ENCODE measurements around the gene HSPB7. TPM values are rescaled to one million over a fixed set of nuclear protein-coding genes. Genes with fewer than 3 reads are reported as not detected.

Gene HSPB7
- total RNA-seq, 2 experiments from 2014 or later = not detected

DNA sequence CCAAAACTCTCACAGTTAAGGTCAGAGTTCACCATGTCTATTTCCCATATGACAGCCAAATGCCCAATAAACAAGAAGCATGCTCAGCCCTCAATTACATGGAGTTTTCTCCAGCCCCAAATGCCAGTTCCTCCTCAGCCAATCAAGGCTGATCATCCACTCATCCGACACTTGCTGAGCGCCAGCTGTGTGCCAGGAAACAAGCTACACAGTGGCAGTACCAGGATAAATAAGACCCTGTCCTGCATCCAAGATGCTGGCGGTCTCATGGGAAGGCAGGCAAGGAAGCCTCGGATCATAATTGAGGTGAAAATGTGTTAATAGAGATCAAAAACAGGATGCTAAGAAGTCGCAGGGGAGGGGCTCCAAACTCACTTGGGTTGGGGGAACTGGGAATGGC lies 49.7 kb downstream of the HSPB7 start:
- ChIA-PET CTCF (interaction anchor here (0.6 to 1.4 kb wide), 3 partner anchors 12 to 226 kb away, joined by 3 read pairs; no protein-coding TSS in a partner anchor), POLR2A (interaction anchor here (0.9 kb wide), 1 partner anchor 18 kb away, joined by 3 read pairs; no protein-coding TSS in a partner anchor)

DNA sequence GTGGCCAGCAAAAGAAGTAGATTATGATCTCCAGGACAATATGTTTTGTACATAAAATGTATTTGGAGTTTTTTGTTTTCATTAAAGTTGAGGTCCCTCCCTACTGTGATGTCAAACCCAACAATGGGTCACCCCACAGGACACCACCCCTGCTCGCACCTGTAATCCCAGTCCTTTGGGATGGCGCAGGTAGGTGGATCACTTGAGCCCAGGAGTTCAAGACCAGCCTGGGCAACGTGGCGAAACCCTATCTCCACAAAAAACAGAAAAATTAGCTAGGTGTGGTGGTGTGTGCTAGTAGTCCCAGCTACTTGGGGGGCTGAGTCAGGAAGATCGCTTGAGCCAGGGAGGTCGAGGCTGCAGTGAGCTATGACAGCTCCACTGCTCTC lies 50.9 kb downstream of the HSPB7 start:
- ChIA-PET CTCF (interaction anchor here (1.6 to 4.2 kb wide), 2 partner anchors 16 to 17 kb away, joined by 4 to 29 read pairs; no protein-coding TSS in a partner anchor), POLR2A (interaction anchor here (1.0 to 1.9 kb wide), 4 partner anchors 8 to 17 kb away, joined by 3 to 18 read pairs (median 11); partner anchors contain the start of gene ZBTB17)

DNA sequence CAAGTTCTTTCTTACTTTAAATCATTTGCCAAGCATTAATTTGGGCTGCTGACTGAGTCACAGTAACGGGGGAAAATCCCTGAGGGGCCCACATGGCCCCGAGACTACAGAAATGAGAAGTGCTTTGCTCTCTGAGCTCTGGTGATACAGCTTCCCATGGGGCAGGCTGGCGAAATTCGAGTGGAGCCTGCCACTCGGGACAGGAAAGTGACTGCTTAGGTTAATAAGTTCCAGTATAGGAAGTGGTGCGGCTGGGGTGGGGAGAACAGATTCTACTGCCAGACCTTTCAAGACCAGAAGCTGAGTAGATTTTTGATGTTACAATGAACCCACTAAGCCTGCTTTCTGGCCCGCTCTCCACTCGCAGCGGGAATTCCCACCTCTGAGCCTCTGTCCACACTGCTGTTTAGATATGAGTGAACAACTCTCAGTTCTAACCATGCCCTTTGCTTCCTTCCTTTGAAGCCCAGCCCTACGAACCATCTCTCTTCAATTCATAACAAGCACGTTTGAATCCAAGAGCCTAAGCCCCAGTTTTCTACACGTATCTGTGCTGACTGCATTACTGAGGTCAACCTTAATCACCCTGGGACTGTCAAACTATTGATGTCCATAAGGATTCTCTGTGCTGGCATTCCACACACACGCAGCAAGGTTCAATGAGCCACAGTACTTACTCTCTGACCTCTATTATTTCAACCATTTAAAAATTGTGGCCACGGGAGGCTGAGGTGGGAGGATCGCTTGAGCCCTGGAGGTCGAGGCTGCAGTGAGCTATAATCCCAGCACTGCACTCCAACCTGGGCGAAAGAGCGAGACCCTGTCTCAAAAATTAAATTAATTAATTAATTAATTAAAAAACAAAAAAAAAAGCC lies 51.5 kb downstream of the HSPB7 start:
- ChIA-PET CTCF (interaction anchor here (0.7 to 4.2 kb wide), 4 partner anchors 9 to 119 kb away, joined by 3 to 29 read pairs (median 4); partner anchors contain the start of gene SPEN), POLR2A (interaction anchor here (0.5 to 1.9 kb wide), 11 partner anchors 8 to 385 kb away, joined by 3 to 18 read pairs (median 5); partner anchors contain the start of genes SPEN and ZBTB17)

DNA sequence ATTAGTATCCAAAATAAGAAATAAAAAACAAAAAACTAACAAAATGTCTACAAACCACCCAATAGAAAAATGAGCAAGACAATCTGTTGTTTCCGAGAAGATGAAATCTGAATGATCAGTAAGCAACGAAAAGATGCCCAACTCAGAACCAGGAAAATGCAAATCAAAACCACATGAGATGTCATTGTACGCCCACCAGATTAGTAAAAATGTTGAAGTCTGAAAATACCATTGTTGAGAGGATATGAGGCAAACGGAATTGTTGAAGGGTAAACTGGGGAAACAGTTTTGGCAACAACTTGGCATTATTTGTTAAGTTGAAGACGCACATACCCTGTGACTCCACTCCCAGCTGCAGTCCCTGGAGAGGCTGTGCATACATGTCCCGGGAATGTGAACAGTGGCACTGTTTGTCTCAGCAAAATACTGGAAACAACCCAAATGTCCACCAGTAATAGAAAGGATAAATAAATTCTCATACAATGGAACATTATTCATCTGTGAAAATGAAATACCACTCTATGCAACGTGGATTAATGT lies 52.5 kb downstream of the HSPB7 start:
- ChIA-PET POLR2A (interaction anchor here (0.6 to 1.9 kb wide), 7 partner anchors 10 to 386 kb away, joined by 3 to 19 read pairs (median 11); partner anchors contain the start of genes SPEN and ZBTB17), CTCF (interaction anchor here (0.6 to 4.2 kb wide), 4 partner anchors 15 to 173 kb away, joined by 3 to 29 read pairs (median 4); partner anchors contain the start of gene SPEN)

Other genes starting within 250 kb of the HSPB7 start
- 1 to 10 TPM; 1.6 to 2.0 TPM for gene UQCRHL, start 210.4 kb downstream of the HSPB7 start, total RNA-seq
- gene SPEN, start 170.3 kb downstream of the HSPB7 start, total RNA-seq = 10 to 100 TPM; 60.8 to 63.1 TPM
- gene ZBTB17, start 41.9 kb downstream of the HSPB7 start, total RNA-seq = 10 to 100 TPM; 54.8 to 57.9 TPM
- gene SRARP, start 13.8 kb downstream of the HSPB7 start, total RNA-seq = not detected
- not detected for gene CLCNKA, start 4.0 kb upstream of the HSPB7 start, total RNA-seq
- not detected for gene CLCNKB, start 25.7 kb upstream of the HSPB7 start, total RNA-seq
- under 1 TPM; 0.15 to 0.19 TPM for gene FAM131C, start 55.6 kb upstream of the HSPB7 start, total RNA-seq
- gene EPHA2, start 138.0 kb upstream of the HSPB7 start, total RNA-seq = not detected
- 1 to 10 TPM; 5.7 to 6.0 TPM for gene ARHGEF19, start 194.6 kb upstream of the HSPB7 start, total RNA-seq
- gene CPLANE2, start 219.1 kb upstream of the HSPB7 start, total RNA-seq = 1 to 10 TPM; 2.6 to 3.2 TPM